ENCODE results near the gene RNPEPL1. TPM values are rescaled to one million over a fixed set of nuclear protein-coding genes. Genes with fewer than 3 reads are reported as not detected.

The RNPEPL1 gene
- total RNA-seq, 4 donors from 2014 or later, result 65.4 to 212 (median 72.6) TPM

DNA sequence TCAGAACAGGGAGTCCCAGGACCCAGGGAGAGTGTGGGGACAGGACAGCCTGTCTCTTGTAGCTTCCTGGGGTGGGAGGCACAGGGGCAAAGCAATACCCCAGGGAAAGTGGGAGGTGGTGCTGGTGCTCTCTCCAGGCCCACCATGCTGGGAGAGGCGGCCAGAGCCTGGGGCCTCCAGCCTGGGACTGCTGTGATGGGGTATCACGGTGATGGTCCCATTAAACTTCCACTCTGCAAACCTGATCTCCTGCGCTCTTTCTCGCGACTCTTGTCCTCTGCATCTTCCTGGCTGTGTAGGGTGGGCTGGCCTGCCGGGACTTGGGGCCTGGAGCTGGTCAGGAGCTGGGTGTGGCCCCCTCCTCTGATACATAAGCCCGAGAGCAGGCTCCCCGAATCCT lies 10.2 kb downstream of the RNPEPL1 start:
- no peak for TF ChIP-seq CTCF (IDR thresholded peaks at IDR 0.05; ENCODE audit: low read depth)

DNA sequence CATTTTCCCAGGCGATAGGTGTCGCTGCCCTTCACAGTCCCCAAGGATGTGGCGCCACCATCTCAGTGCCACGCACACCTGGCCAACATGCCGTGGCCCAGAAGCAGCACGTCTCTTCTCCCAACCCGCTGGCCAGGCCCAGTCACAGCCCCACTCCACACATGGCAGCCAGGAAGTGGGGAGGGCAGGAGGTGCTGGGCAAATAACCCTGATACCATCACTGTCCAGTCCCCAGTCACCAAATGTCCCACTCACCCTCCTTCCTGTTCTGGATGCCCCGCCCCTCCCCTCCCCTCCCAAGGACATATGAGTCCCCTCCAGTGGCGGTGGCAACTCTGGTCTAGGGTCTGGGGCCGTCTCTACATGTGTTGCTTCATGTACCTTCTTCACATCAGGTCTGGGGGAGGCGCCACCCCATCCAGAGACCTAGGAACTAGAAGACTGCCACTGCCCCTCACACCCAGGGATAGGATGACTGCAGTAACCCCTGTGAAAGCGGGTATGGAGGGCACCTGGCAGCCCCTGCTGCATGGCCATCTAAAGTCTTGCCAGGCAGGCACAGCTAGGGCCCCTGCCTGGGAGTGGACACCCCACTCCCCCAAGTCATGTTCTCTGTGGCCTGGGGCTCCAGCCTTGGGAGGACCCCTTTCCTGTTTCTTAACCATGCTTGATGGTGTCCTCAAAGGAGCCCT lies 10.9 kb downstream of the RNPEPL1 start:
- no peak for TF ChIP-seq CTCF (IDR thresholded peaks at IDR 0.05; ENCODE audit: low read depth)

GRCh38 chr2:240579771-240580614 lies 11.7 kb downstream of the RNPEPL1 start:
- TF ChIP-seq CTCF (IDR thresholded peaks at IDR 0.05; ENCODE audit: low read depth), result no peak

- TF ChIP-seq CTCF (IDR thresholded peaks at IDR 0.05; ENCODE audit: low read depth), result no peak
These were observed 13.5 kb downstream of the RNPEPL1 start for GRCh38 chr2:240581811-240582210.

- TF ChIP-seq CTCF (IDR thresholded peaks at IDR 0.05; ENCODE audit: low read depth), result no peak
These were observed 14.5 kb downstream of the RNPEPL1 start for GRCh38 chr2:240582781-240583180.

DNA sequence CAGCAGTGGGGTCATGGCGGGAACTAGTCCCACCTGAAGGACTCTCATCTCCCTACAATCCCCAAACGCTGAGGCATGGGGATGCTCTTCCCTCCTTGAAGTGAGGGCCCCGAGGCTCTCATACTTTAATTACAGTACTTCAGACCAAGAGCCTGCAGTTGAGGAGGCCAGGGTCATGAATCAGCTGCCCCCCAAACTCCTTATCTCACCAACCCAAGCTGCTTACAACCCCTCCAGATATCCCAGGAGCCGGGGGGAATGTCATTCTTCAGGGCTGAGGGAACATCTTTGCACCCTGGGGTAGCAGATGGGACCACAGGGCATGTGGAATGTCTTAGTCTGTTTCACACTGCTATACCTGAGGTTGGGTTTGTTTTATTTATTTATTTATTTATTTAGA lies 15.5 kb downstream of the RNPEPL1 start:
- TF ChIP-seq CTCF (IDR thresholded peaks at IDR 0.05; ENCODE audit: low read depth), result no peak

- TF ChIP-seq CTCF (IDR thresholded peaks at IDR 0.05; ENCODE audit: low read depth), result no peak
These were observed 16.3 kb downstream of the RNPEPL1 start for GRCh38 chr2:240584486-240585031.
